Gastrocnemius medialis (tissue), 4 donors: ENCODE measurements around the gene MMEL1. TPM values are rescaled to one million over a fixed set of nuclear protein-coding genes. Genes with fewer than 3 reads are reported as not detected.
A peak's percentile ranks its signal among the peaks of the same experiment; 100 is the strongest.

Experiments used
- ATAC-seq, 2 donors: fragments of 150-250 bp; one replicate each; pipeline ENCODE4 v1.9.1; 2016
- DNase-seq, 2 donors: peaks; one replicate each; pipeline ENCODE4 v3.0.0-alpha.2; 2019
- H3K27ac ChIP-seq, 4 donors: fragments of 200-600 bp; sonication (generic); 1 replicate in 1 of 4; 2 replicates in 3 of 4; pipeline ENCODE4 v1.5.1; 2016 to 2018; ENCODE audit warnings: mild to moderate bottlenecking in 2 of 4, moderate library complexity in 1 of 4
- H3K27me3 ChIP-seq, 3 donors: fragments of 200-600 bp; sonication (generic) in 2 of 3; 1 replicate in 1 of 3; 2 replicates in 2 of 3; pipeline versions ENCODE4 v1.5.1 to v1.6.0; 2016 to 2019; ENCODE audit warnings: mild to moderate bottlenecking in 1 of 3, moderate library complexity in 1 of 3
- H3K36me3 ChIP-seq, 2 donors: fragments of 200-600 bp; sonication (generic) in 1 of 2; one replicate each; pipeline ENCODE4 v1.5.1; 2017 to 2018
- H3K4me1 ChIP-seq, 2 donors: fragments of 200-600 bp; sonication (generic) in 1 of 2; one replicate each; pipeline ENCODE4 v1.5.1; 2016 to 2017; ENCODE audit warnings: mild to moderate bottlenecking in 2 of 2
- H3K4me3 ChIP-seq, 4 donors: fragments of 200-600 bp; sonication (generic) in 3 of 4; 1 replicate in 1 of 4; 2 replicates in 3 of 4; pipeline ENCODE4 v1.5.1; 2016 to 2019; ENCODE audit warnings: mild to moderate bottlenecking in 2 of 4
- H3K9me3 ChIP-seq, 3 donors: fragments of 200-600 bp; sonication (generic) in 2 of 3; 1 replicate in 1 of 3; 2 replicates in 2 of 3; pipeline ENCODE4 v1.5.1; 2016 to 2019
- CTCF ChIP-seq, 5 experiments: fragments of 450-650 bp in 3 of 5; fragments of 200-600 bp in 2 of 5; sonication (generic) in 2 of 5; IDR thresholded peaks in 4 of 5; conservative IDR thresholded peaks in 1 of 5; 1 replicate in 4 of 5; 2 replicates in 1 of 5; pipeline ENCODE4 v1.5.1; 2016 to 2019; ENCODE audit warnings: antibody characterized with exemption in 5 of 5, mild to moderate bottlenecking in 3 of 5, moderate library complexity in 3 of 5
- POLR2A ChIP-seq, 2 donors: fragments of 450-650 bp; IDR thresholded peaks; one replicate each; pipeline ENCODE4 v1.6.1; 2017; ENCODE audit warnings: antibody characterized with exemption in 2 of 2, mild to moderate bottlenecking in 2 of 2, moderate library complexity in 2 of 2
- in situ Hi-C, 4 donors: fragments of 200-750 bp; cut with MboI; loops; one replicate each; pipeline versions ENCODE4 v1.15.0 to v1.8.0; 2017; ENCODE audit warnings: low sequenced_read_pairs in 4 of 4
- intact Hi-C: fragments of 100-400 bp; cut with DNase I; formaldehyde crosslinking; loops from one replicate; pipeline ENCODE4 v1.15.1; 2023; ENCODE audit warnings: low total_unique reads
- total RNA-seq, 4 donors: library from RNA; depleted of rRNA; stranded (reverse); fragments of >200 nt; gene quantifications; one replicate each; pipeline versions ENCODE4 v1.1.0 to v1.2.3, GENCODE V29; 2016

MMEL1 gene
- total RNA-seq, 4 donors from 2014 or later, result not detected

GRCh38 chr1:2605509-2606395, 27.1 kb downstream of the MMEL1 start:
- H3K27me3 ChIP-seq, result peaks cover 16 to 18% (median 17%) of the 10 kb centered on the region in 3 donors
- in situ Hi-C loops (no loop called here), intact Hi-C loops (no loop called here)
- ATAC-seq (no peak), DNase-seq (peak in 1 of 2 donors; percentile 8)
- H3K4me1 ChIP-seq, result no peaks in the 10 kb centered on the region
- TF ChIP-seq CTCF (IDR thresholded peaks at IDR 0.05 in 4 of 5, conservative IDR thresholded peaks at IDR 0.05 in 1 of 5), result no peak
- no peak for TF ChIP-seq POLR2A (IDR thresholded peaks at IDR 0.05)
- no peaks in the 10 kb centered on the region for H3K36me3 ChIP-seq
- H3K27ac ChIP-seq, result no peak overlapping the region
- no peak overlapping the region for H3K4me3 ChIP-seq
- H3K9me3 ChIP-seq, result no peaks in the 10 kb centered on the region

- H3K27ac ChIP-seq, result no peak overlapping the region
- in situ Hi-C loops, result no loop called here
- no peaks in the 10 kb centered on the region for H3K4me1 ChIP-seq
- no peaks in the 10 kb centered on the region for H3K36me3 ChIP-seq
- no peaks in the 10 kb centered on the region for H3K9me3 ChIP-seq
- ATAC-seq (no peak), DNase-seq (no peak)
- peaks cover 11 to 13% (median 12%) of the 10 kb centered on the region in 3 donors for H3K27me3 ChIP-seq
- no peak overlapping the region for H3K4me3 ChIP-seq
- intact Hi-C loops, result no loop called here
- TF ChIP-seq POLR2A (IDR thresholded peaks at IDR 0.05), result no peak
- TF ChIP-seq CTCF (IDR thresholded peaks at IDR 0.05 in 4 of 5, conservative IDR thresholded peaks at IDR 0.05 in 1 of 5), result no peak
These were observed 27.8 kb downstream of the MMEL1 start for GRCh38 chr1:2604844-2605508.

- H3K4me3 ChIP-seq, result no peak overlapping the region
- H3K27me3 ChIP-seq, result peaks cover 11 to 13% (median 12%) of the 10 kb centered on the region in 3 donors
- in situ Hi-C loops, result no loop called here
- ATAC-seq (no peak), DNase-seq (no peak)
- H3K4me1 ChIP-seq, result no peaks in the 10 kb centered on the region
- no peak overlapping the region for H3K27ac ChIP-seq
- no peaks in the 10 kb centered on the region for H3K36me3 ChIP-seq
- TF ChIP-seq CTCF (IDR thresholded peaks at IDR 0.05 in 4 of 5, conservative IDR thresholded peaks at IDR 0.05 in 1 of 5) (no peak), POLR2A (IDR thresholded peaks at IDR 0.05) (no peak)
- H3K9me3 ChIP-seq, result no peaks in the 10 kb centered on the region
- intact Hi-C loops, result no loop called here
These were observed 28.5 kb downstream of the MMEL1 start for GRCh38 chr1:2604156-2604843.

GRCh38 chr1:2603521-2604155, 29.2 kb downstream of the MMEL1 start:
- no peak for ATAC-seq
- no peak for DNase-seq
- Histone ChIP-seq H3K4me3 (no peak overlapping the region), H3K27ac (no peak overlapping the region), H3K9me3 (no peaks in the 10 kb centered on the region), H3K36me3 (no peaks in the 10 kb centered on the region), H3K27me3 (peaks cover 11 to 13% (median 12%) of the 10 kb centered on the region in 3 donors), H3K4me1 (no peaks in the 10 kb centered on the region)
- TF ChIP-seq POLR2A (IDR thresholded peaks at IDR 0.05) (no peak), CTCF (IDR thresholded peaks at IDR 0.05 in 4 of 5, conservative IDR thresholded peaks at IDR 0.05 in 1 of 5) (no peak)
- intact Hi-C loops, result no loop called here
- in situ Hi-C loops, result no loop called here
